ENCODE measurements around the gene RDH11.

The RDH11 gene

DNA sequence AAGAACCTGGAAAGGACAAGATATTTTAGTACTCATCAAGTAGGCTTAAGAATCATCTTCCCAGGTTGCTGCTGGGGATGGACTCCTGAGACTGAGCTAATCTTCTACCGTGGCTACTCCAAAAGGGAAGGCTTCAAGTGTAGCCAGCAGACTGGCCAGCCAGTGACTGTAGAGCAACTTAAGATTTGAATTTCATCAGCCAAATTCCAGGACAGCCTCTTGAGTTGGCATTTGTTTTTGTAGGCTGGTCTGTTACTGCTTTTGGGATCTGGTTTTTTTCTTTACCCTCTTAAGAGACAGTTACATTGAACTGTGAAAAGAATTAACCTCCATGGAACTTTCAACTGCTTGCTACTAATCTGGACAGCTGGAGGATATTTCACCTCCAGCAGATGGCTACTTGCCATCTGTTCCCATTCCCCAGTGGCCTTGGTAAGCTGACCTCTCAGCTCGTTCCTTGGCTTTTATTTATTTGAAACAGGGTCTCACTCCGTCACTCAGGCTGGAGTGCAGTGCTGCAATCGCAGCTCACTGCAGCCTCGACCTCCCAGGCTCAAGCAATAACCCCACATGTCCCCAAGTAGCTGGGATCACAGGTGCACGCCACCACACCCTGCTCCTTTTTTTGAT lies 41.8 kb downstream of the RDH11 start:
- DNase-seq (ENCODE audit: insufficient read length, low spot score) (no peak), FAIRE-seq (no peak)
- TF ChIP-seq PAX5 (IDR thresholded peaks at IDR 0.05; ENCODE audit: insufficient read depth, low read length, severe bottlenecking) = no peak
- TF ChIP-seq POU2F2 (IDR thresholded peaks at IDR 0.05; ENCODE audit: low read depth, low read length) = no peak
- TF ChIP-seq POLR2A (IDR thresholded peaks at IDR 0.05; ENCODE audit: low read depth, low read length) = no peak
- TF ChIP-seq TAF1 (IDR thresholded peaks at IDR 0.05; ENCODE audit: low read depth, low read length) = no peak
- no peak for TF ChIP-seq POLR2AphosphoS5 (IDR thresholded peaks at IDR 0.05; ENCODE audit: low read depth, low read length)
- no peak for TF ChIP-seq SPI1 (IDR thresholded peaks at IDR 0.05; ENCODE audit: low read depth, low read length)

DNA sequence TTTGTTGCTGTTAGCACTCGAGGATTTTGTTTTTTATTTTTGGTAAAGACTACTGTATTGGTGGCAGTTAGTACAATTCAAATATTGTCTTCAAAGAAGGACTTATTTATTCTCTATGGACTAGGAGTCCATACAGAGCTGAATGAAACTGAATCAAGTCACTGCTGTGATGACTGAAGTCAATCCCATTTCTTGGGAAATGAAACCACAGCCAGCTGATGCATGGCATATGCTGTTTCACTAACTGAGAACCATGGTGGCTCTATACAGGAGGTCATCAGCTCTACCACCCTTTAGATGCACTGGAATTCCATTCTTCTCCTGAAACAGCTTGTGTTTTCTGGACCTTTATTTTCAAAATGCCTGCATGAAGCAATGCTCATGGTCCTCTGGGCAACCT lies 43.4 kb downstream of the RDH11 start:
- no peak for DNase-seq (ENCODE audit: insufficient read length, low spot score)
- TF ChIP-seq TAF1 (IDR thresholded peaks at IDR 0.05; ENCODE audit: low read depth, low read length) (no peak), PAX5 (IDR thresholded peaks at IDR 0.05; ENCODE audit: insufficient read depth, low read length, severe bottlenecking) (no peak)
- FAIRE-seq = no peak

DNA sequence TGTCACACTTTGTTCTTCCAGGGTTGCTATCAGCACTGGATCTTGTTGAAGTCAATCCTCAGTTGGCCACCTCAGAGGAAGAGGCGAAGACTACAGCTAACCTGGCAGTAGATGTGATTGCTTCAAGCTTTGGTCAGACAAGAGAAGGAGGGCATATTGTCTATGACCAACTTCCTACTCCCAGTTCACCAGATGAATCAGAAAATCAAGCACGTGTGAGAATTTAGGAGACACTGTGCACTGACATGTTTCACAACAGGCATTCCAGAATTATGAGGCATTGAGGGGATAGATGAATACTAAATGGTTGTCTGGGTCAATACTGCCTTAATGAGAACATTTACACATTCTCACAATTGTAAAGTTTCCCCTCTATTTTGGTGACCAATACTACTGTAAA lies 44.9 kb downstream of the RDH11 start:
- TF ChIP-seq POU2F2 (IDR thresholded peaks at IDR 0.05; ENCODE audit: low read depth, low read length) = no peak
- TF ChIP-seq SPI1 (IDR thresholded peaks at IDR 0.05; ENCODE audit: low read depth, low read length) = no peak
- no peak for TF ChIP-seq PAX5 (IDR thresholded peaks at IDR 0.05; ENCODE audit: insufficient read depth, low read length, severe bottlenecking)
- TF ChIP-seq POLR2A (IDR thresholded peaks at IDR 0.05; ENCODE audit: low read depth, low read length) = no peak
- DNase-seq (ENCODE audit: insufficient read length, low spot score) (no peak), FAIRE-seq (no peak)

DNA sequence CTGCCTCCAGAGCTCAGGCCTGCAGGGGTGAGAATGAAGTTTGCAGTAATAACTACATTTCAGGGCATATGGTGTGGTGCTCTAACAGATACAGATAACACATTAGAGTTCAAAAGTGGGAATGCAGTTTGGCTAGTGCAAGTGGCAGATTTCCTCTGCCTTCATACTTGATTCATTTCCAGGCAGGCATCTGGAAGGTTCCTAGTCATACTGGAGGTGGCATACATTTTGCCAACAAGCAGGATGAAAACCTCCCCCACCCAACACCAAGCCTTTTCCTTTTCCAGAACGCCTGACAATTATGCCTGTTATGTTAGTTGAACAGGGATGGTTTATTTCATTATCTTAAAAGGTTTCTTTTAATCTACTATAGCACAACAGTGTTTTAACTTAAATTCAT lies 45.4 kb downstream of the RDH11 start:
- DNase-seq (ENCODE audit: insufficient read length, low spot score) (no peak), FAIRE-seq (no peak)
- TF ChIP-seq POLR2A (IDR thresholded peaks at IDR 0.05; ENCODE audit: low read depth, low read length) = no peak
- no peak for TF ChIP-seq POLR2AphosphoS5 (IDR thresholded peaks at IDR 0.05; ENCODE audit: low read depth, low read length)
- TF ChIP-seq PAX5 (IDR thresholded peaks at IDR 0.05; ENCODE audit: insufficient read depth, low read length, severe bottlenecking) = no peak
- no peak for TF ChIP-seq POU2F2 (IDR thresholded peaks at IDR 0.05; ENCODE audit: low read depth, low read length)

DNA sequence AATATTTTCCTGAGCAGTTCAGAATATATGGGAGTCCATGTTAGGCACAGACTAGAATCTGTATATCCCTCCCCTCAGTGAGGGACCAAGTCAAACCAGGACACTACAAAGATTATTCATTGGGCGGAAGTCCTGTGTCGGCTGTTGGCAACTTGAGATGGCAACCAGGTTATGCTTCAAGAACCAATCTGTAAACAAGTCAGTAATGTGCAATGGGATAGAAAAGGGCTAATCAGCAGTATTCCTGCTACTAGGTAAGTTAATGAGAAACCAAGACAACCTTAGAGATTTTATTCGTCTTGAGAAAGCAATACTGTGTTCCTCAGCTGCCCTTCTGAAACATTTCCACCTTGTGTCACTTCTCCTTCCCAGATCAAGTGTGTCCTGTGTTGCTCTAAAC lies 49.4 kb downstream of the RDH11 start:
- no peak for FAIRE-seq
- TF ChIP-seq SPI1 (IDR thresholded peaks at IDR 0.05; ENCODE audit: low read depth, low read length) (no peak), PAX5 (IDR thresholded peaks at IDR 0.05; ENCODE audit: insufficient read depth, low read length, severe bottlenecking) (no peak), POU2F2 (IDR thresholded peaks at IDR 0.05; ENCODE audit: low read depth, low read length) (no peak), POLR2AphosphoS5 (IDR thresholded peaks at IDR 0.05; ENCODE audit: low read depth, low read length) (no peak), POLR2A (IDR thresholded peaks at IDR 0.05; ENCODE audit: low read depth, low read length) (no peak), TAF1 (IDR thresholded peaks at IDR 0.05; ENCODE audit: low read depth, low read length) (no peak)
- no peak for DNase-seq (ENCODE audit: insufficient read length, low spot score)

DNA sequence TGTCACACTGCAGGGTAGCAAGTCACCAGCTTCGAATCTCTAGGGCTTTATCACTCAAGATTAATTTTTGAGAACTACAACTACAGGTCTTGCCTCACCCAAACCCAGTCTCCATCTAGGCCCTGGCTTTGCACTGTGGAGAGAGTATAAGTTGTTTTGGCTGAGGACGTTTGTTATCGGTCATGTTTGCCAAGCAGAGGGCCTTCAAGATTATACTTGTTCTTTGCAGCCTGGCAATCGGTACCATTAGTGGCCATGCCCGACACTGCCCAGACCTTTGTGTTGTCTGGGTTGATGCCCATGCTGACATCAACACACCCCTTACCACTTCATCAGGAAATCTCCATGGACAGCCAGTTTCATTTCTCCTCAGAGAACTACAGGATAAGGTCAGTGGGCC lies 50.1 kb downstream of the RDH11 start:
- no peak for FAIRE-seq
- no peak for DNase-seq (ENCODE audit: insufficient read length, low spot score)
- TF ChIP-seq TAF1 (IDR thresholded peaks at IDR 0.05; ENCODE audit: low read depth, low read length) (no peak), POLR2AphosphoS5 (IDR thresholded peaks at IDR 0.05; ENCODE audit: low read depth, low read length) (no peak), POU2F2 (IDR thresholded peaks at IDR 0.05; ENCODE audit: low read depth, low read length) (no peak), POLR2A (IDR thresholded peaks at IDR 0.05; ENCODE audit: low read depth, low read length) (no peak), PAX5 (IDR thresholded peaks at IDR 0.05; ENCODE audit: insufficient read depth, low read length, severe bottlenecking) (no peak), SPI1 (IDR thresholded peaks at IDR 0.05; ENCODE audit: low read depth, low read length) (no peak)

DNA sequence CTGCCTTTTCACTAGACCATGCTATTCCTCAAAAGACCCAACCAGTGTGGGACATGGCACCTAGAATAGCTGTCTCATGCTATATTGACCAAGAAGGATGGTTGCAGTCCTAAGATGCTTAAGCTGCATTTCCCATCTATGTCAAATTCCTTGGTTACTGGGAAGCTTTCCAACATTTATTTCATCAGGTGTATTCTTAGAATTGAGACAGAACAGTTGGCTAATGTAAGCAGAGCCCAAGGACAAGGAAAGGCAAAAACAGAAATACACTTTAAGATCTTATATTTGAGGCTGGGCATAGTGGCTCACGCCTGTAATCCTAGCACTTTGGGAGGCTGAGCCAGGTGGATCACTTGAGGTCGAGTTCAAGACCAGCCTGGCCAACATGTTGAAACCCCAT lies 51.1 kb downstream of the RDH11 start:
- DNase-seq (ENCODE audit: insufficient read length, low spot score) (no peak), FAIRE-seq (no peak)
- no peak for TF ChIP-seq POLR2AphosphoS5 (IDR thresholded peaks at IDR 0.05; ENCODE audit: low read depth, low read length)
- no peak for TF ChIP-seq POLR2A (IDR thresholded peaks at IDR 0.05; ENCODE audit: low read depth, low read length)
- TF ChIP-seq TAF1 (IDR thresholded peaks at IDR 0.05; ENCODE audit: low read depth, low read length) = no peak
- no peak for TF ChIP-seq PAX5 (IDR thresholded peaks at IDR 0.05; ENCODE audit: insufficient read depth, low read length, severe bottlenecking)
- TF ChIP-seq POU2F2 (IDR thresholded peaks at IDR 0.05; ENCODE audit: low read depth, low read length) = no peak
- no peak for TF ChIP-seq SPI1 (IDR thresholded peaks at IDR 0.05; ENCODE audit: low read depth, low read length)

DNA sequence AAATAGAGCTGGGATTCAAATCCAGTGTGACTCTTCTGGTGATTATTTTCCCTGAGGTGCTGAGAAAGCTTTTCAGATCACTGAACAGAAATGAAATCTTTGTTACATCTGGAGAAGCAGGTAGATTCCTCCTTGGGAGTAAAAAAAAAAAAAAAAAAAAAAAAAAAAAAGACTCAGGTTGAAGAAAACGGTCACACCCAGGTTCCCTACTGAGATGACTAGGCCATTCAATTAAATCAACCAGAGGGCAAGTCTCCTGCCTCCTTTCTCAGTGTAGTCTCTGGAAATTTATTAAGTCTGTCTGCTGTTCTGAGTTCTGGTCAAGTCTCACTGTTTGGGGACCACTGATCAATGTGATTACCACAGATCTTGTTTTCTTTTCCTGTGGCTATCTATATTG lies 51.9 kb downstream of the RDH11 start:
- FAIRE-seq (no peak), DNase-seq (ENCODE audit: insufficient read length, low spot score) (no peak)
- no peak for TF ChIP-seq POLR2AphosphoS5 (IDR thresholded peaks at IDR 0.05; ENCODE audit: low read depth, low read length)
- no peak for TF ChIP-seq TAF1 (IDR thresholded peaks at IDR 0.05; ENCODE audit: low read depth, low read length)
- TF ChIP-seq SPI1 (IDR thresholded peaks at IDR 0.05; ENCODE audit: low read depth, low read length) = no peak
- no peak for TF ChIP-seq PAX5 (IDR thresholded peaks at IDR 0.05; ENCODE audit: insufficient read depth, low read length, severe bottlenecking)
- no peak for TF ChIP-seq POLR2A (IDR thresholded peaks at IDR 0.05; ENCODE audit: low read depth, low read length)

DNA sequence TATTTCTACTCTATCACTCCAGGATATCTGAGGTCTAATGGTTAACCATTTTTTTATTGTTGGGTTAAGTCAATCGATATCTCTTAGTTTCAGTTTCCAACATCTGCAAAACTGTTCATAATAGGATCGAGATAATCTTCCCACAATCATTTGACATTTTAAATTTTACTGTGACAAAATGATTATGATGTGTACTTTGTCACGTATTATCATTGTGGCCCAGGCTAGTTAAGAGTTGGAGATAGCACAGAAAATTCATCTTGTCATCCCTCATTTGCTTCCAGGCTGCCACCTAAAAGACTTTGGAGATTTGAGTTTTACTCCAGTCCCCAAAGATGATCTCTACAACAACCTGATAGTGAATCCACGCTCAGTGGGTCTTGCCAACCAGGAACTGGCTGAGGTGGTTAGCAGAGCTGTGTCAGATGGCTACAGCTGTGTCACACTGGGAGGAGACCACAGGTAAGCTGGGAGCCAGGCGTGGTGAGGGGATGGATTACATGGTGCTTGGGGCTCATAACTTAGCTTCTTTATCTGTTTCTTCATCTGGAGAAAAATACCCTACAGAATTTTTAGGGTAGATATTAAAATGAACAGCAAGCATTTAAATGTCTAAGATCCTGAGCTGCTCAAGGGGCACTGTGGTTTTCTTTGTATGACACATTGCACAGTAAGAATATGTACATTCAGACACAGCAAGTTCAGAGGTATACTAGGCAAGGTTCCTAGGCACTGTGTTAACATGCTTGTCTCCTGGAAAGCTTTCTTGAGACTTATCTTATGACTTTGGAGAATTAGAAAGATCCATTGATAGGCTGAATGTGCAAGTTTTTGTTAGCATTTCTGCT lies 53.4 kb downstream of the RDH11 start:
- TF ChIP-seq SPI1 (IDR thresholded peaks at IDR 0.05; ENCODE audit: low read depth, low read length) (no peak), POLR2AphosphoS5 (IDR thresholded peaks at IDR 0.05; ENCODE audit: low read depth, low read length) (no peak), TAF1 (IDR thresholded peaks at IDR 0.05; ENCODE audit: low read depth, low read length) (no peak), PAX5 (IDR thresholded peaks at IDR 0.05; ENCODE audit: insufficient read depth, low read length, severe bottlenecking) (no peak), POLR2A (IDR thresholded peaks at IDR 0.05; ENCODE audit: low read depth, low read length) (no peak), POU2F2 (IDR thresholded peaks at IDR 0.05; ENCODE audit: low read depth, low read length) (no peak)
- no peak for FAIRE-seq
- no peak for DNase-seq (ENCODE audit: insufficient read length, low spot score)

DNA sequence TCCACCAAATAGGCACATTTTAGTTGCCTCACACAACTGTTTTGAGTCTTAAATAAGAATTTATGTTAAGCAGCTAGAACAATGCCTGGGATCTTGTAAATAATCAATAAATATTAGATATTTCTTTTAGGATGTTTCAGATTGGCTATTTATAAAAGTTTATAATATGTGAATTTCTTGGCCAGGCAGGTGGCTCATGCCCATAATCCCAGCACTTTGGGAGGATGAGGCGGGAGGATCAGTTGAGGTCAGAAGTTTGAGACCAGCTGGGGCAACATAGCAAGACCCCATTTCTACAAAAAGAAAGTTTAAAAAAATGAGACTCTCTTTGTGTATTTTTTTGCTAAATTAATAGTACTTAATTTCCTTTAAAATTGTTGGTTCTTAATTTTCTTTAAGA lies 54.1 kb downstream of the RDH11 start:
- DNase-seq (ENCODE audit: insufficient read length, low spot score) = no peak
- no peak for FAIRE-seq
- TF ChIP-seq TAF1 (IDR thresholded peaks at IDR 0.05; ENCODE audit: low read depth, low read length) = no peak
- no peak for TF ChIP-seq POLR2AphosphoS5 (IDR thresholded peaks at IDR 0.05; ENCODE audit: low read depth, low read length)
- no peak for TF ChIP-seq POLR2A (IDR thresholded peaks at IDR 0.05; ENCODE audit: low read depth, low read length)
- no peak for TF ChIP-seq SPI1 (IDR thresholded peaks at IDR 0.05; ENCODE audit: low read depth, low read length)
- TF ChIP-seq POU2F2 (IDR thresholded peaks at IDR 0.05; ENCODE audit: low read depth, low read length) = no peak
- TF ChIP-seq PAX5 (IDR thresholded peaks at IDR 0.05; ENCODE audit: insufficient read depth, low read length, severe bottlenecking) = no peak
